PC-3 (cell line): ENCODE data around the gene SOX10.

Source experiments
- EZH2 ChIP-seq: fragments of 300-600 bp; sonication (generic); IDR thresholded peaks from one replicate; pipeline ENCODE4 v1.6.1; 2017; ENCODE audit warnings: antibody characterized with exemption, mild to moderate bottlenecking, low read length; ENCODE audit not compliant: unreplicated experiment
- EZH2phosphoT487 ChIP-seq: fragments of 300-600 bp; sonication (generic); IDR thresholded peaks from 2 replicates; pipeline ENCODE4 v1.6.1; 2018; ENCODE audit warnings: mild to moderate bottlenecking, antibody characterized with exemption, low read length, borderline replicate concordance
- TF ChIP-seq, protein P1 (sequence below): fragments of 300-600 bp; sonication (generic); conservative IDR thresholded peaks from 2 replicates; pipeline ENCODE4 v1.5.1; 2017; ENCODE audit warnings: antibody characterized with exemption, low read depth, mild to moderate bottlenecking, low read length

DNA sequence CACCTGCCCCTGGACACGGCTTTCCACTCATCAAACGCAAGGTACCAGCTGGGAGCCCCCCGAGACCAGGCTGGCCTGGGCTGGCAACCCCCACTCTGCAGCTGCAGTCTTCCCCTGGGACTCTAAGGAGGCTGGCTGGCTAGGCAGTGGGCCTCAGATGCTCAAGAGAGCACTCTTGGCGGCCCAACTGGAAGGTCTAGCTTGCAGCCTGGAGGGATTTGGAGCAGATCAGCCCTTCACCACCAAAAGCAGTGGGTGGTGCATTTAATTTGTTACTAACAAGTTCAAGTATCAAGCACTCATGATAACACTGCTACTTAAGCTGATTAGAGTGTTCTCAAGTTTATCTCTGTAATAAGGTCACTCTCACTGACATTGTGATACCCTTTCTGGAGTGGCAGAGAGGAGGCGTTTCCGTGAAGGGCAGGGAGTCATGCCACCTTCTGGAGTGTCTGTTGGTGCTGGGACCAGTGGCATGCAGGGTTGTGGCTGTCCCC, 52.4 kb downstream of the SOX10 start:
- TF ChIP-seq, protein P1, sequence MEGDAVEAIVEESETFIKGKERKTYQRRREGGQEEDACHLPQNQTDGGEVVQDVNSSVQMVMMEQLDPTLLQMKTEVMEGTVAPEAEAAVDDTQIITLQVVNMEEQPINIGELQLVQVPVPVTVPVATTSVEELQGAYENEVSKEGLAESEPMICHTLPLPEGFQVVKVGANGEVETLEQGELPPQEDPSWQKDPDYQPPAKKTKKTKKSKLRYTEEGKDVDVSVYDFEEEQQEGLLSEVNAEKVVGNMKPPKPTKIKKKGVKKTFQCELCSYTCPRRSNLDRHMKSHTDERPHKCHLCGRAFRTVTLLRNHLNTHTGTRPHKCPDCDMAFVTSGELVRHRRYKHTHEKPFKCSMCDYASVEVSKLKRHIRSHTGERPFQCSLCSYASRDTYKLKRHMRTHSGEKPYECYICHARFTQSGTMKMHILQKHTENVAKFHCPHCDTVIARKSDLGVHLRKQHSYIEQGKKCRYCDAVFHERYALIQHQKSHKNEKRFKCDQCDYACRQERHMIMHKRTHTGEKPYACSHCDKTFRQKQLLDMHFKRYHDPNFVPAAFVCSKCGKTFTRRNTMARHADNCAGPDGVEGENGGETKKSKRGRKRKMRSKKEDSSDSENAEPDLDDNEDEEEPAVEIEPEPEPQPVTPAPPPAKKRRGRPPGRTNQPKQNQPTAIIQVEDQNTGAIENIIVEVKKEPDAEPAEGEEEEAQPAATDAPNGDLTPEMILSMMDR = no peak
- TF ChIP-seq EZH2phosphoT487 (no peak), EZH2 (no peak)
